NCI-H2107 treated with DMSO at 0.1 percent for 48 hours (cell line): ENCODE results near the gene PPARG.
A peak's percentile ranks its signal among the peaks of the same experiment; 100 is the strongest.

Experiments
- DNase-seq: peaks from one replicate; lab custom pipeline; 2025; ENCODE audit not compliant: unreplicated experiment; lab: John Stamatoyannopoulos, UW

The PPARG gene

DNA sequence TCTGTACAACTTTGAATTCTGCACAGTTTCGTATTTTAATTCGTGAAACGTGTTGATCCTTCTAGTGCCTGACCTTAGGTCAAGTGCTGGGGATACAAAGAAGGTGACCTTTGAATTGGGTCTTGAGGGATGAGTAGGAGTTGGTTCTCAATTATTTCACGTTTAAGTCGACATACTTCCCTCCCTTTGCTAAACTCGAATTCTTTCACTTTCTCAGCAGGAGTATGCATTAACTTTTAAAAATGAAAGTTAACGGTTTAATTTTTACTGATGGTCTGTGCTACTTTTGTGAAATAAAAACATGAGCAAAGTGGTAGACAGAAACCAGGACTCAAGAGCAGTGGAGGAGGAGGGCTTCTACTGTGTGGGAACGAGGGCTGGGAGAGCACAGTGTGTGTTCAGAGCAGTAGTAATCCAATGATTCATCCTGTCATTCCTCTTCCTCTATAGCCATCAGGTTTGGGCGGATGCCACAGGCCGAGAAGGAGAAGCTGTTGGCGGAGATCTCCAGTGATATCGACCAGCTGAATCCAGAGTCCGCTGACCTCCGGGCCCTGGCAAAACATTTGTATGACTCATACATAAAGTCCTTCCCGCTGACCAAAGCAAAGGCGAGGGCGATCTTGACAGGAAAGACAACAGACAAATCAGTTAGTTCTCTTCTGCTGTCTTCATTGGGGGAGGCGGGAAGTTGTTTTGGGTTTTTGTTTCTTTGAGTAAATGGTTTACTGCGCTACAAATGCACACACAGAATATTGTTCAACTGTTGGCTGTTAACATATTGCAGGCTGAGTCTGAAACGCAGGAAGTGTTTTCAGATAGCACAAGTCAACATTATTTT lies 116.8 kb downstream of the PPARG start:
- DNase-seq = no peak

DNA sequence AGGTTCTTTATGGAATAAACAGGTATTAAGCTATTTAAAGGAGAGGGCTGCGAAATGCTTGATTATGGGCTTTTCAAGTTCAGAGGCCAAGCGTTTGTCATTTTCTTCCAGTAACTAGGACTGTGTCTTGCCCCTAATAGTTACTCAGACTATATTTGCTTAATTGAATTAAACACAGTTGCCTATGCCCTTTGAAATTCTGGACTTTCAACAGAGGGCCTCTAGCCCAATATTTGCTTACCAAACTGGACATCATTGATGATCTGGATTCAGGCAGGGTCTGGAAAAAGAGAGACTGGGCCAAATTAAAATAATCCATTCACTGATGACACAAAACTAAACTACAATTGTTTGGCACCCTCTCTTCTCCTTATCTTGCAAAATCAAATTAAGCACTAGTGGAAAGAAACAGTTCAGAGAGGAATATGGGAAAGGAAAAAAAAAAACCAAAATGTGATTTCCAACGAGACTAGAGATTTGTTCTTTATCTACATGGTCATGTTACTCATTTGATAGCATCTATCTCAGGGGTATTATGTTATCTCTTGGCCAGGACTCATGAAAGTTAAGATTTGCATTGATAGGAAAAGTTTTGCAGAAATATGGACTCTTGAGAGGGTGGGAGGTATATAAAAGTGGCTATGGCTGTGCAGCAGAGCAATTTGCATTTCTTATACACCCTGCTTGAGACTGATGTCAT lies 120.3 kb downstream of the PPARG start:
- DNase-seq = no peak

GRCh38 chr3:12409684-12410596 lies 121.1 kb downstream of the PPARG start:
- DNase-seq = no peak

- no peak for DNase-seq
Measured at GRCh38 chr3:12413721-12414255, 124.9 kb downstream of the PPARG start.

DNA sequence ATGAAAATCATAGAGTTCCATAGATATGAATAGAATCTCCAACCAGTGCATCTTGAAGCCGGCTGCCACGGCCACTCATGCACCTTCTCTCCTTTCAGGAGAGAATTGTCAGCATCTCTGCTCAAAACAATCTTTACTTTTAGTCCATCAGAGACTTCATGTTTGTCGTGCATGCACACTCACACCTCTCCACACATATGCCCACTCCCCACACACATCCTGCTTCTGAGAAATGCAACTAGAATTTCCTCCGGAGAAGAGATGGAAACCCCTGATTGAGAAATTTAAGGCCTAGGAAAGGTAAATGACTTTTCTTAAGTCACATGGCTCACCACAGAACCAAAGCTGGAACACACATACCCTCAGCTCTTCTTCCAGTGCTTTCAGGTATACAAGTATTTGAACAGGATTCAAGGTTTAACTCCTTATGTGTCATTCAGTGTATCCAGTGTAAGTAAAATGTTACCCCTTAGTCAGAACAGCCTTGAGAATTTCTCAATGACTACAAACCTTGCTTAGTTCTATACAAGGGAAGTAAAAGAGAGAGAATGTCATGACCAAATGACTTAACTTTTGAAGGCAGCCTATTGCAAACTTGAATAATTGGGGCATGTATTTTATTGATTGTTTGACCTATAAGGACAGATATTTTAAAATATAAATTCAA lies 126.3 kb downstream of the PPARG start:
- no peak for DNase-seq

DNA sequence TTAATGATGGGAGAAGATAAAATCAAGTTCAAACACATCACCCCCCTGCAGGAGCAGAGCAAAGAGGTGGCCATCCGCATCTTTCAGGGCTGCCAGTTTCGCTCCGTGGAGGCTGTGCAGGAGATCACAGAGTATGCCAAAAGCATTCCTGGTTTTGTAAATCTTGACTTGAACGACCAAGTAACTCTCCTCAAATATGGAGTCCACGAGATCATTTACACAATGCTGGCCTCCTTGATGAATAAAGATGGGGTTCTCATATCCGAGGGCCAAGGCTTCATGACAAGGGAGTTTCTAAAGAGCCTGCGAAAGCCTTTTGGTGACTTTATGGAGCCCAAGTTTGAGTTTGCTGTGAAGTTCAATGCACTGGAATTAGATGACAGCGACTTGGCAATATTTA lies 127.9 kb downstream of the PPARG start:
- no peak for DNase-seq

GRCh38 chr3:12420393-12420792 lies 131.5 kb downstream of the PPARG start:
- no peak for DNase-seq

DNA sequence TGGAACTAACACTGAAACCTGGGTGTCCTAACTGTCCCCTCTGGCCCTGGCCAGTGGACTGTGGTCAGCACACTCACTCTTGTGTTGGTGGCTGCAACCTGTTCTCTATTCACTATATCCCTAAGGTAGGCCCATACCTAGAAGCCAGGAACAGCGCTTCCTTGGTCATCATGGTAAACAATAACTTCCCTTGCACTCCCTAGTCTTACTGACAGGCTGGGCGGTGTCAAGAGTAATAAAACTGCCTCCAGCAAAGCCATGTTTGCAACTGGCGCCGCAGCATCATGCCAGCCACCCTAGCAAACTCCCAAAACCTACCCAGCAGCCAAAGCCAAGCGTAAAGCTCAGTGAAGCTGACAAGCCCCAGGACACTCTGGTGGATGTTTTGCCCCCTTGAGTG lies 132.3 kb downstream of the PPARG start:
- no peak for DNase-seq

DNA sequence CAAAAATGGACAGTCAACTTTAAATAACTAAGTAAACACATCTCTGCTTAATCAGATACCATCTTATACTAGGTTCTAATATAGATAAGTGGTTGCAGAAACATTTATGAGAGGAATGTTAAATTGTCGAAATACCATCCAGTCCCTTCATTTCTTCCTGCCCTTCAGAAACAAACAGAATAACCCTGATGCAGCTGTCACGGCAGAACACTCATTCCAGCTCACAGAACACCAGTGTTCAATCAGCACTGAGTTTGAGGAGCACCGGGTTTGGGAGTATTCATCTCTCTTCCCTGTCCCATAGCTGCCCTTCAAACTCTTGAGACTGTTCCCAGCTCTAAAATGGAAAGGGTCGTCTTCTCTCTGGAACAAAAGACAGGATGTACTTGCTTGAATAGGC lies 134.3 kb downstream of the PPARG start:
- no peak for DNase-seq

DNA sequence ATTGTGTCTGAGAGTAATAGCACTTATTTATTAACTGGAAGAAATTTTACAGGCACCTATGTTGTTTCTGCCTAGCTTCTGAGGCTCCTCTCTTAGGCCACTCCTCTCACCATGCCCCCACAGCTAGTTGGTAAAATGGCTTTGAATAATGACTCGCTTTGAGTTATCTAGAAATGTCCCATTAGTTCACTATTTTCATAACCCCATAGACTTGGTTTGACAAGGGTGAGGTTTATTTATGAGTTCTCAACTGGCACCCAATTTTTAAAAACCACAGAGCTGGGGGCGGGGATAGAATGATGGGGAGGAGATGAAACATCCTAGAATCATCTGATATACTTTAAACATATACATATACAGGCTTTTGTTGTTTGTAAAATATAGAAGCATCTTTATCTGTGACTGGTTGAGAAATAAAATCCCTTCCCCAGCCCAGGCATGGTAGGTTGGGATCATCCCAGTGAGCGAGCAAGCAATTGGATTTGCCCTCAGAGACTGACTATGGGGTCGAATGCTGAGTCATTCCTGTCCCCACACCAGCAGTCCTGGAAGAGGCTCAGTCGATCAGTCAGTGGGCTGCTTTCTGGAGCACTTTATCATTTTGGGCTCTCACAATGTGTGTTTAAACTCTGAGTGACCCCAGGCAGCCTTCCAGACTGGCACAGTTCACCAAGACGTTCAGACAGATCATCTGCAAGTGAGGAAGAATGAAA lies 135.2 kb downstream of the PPARG start:
- no peak for DNase-seq

DNA sequence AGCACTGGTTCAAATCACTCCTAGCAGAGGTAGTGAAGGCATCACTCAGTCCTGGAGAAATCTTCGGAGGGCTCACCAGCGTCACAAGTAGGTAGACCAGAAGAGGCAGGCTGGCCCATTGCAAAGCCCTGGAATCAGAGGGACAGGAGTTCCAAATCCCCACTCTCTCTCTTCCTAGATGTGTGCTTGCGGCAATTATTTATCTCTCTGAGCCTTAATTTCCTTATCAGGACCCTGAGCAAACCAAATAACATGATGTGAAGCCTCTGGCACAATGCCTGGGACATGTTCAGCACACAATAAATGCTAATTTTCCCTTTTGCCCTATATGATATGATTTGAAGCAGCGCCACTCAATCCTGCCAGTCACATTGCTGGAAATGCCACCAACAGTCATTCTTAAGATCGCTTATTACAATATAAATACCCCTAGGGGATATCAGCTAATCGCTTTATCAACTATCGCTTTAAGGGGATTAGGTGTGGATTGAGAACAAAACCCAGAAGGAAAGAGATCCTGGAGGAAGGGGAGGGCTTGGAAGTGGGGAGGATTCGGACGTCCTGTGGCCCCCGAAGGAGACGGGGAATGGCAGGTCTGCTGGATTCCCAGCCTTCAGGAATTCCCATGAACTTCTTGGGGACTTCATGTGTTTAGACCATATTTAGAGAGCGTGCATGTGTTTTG lies 135.9 kb downstream of the PPARG start:
- DNase-seq = no peak

GRCh38 chr3:12425850-12426579 lies 137.1 kb downstream of the PPARG start:
- DNase-seq = no peak

GRCh38 chr3:12427551-12427950 lies 138.7 kb downstream of the PPARG start:
- DNase-seq = peak; percentile 61

GRCh38 chr3:12428126-12428525 lies 139.3 kb downstream of the PPARG start:
- no peak for DNase-seq

GRCh38 chr3:12430086-12430485 lies 141.2 kb downstream of the PPARG start:
- DNase-seq = no peak

GRCh38 chr3:12433823-12434222 lies 145.0 kb downstream of the PPARG start:
- DNase-seq = no peak

DNA sequence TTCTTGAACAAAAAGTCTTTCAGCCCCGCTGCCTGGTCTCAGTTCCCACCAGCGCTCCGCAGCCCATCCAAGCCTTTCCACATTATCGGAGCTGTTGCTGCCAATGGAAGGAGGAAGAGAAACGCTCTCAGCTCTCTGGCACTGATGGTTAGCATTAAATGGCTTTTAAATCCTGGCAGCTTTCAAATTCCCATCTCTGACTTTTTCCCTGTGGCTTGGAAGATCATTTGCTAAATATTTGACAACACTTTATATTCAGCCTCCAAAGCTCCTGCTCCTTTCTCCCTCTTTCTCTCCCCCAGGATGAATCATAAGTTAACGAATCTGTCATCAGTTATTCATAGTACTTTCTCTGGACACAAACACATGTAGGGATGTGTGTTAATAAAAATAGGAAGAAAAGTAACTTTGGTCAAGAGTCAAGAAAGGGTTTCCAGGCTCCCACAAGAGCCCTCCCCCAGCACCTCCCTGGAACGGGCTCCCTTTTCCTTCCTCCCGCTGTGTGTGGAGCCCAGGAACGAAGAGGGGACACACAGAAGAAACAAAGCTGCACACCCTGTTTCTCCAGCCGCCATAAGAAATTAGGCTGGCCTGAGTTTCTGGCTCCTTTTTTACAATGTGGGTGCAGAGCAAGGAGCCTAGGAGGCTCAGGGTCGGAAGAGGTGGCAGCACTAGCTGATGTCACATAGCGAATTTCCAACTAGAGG lies 147.8 kb downstream of the PPARG start:
- DNase-seq = no peak

- DNase-seq = no peak
Measured at GRCh38 chr3:12437221-12437605, 148.3 kb downstream of the PPARG start.
